Measurements from ENCODE around the gene CACNA1E.

DNA sequence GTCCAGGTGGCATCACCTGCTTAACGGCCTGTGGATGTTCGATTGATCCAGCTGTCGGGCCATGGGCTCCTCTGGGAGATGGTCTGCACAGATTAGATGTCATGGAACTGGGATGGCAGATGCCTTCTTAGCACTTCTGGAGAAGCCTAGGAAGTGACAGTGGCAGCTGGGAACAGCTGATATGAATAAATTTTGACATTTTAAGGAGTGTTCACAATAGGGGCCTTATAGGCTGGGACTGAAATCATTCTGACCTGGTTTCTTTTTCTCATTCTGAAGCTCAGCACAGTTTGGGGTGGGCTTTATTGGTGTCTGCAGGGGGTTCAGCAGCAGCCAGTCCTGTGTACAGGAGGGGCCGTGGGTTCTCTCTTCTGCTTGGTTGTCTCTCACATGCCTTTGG is 175.3 kb downstream of the CACNA1E start:
- TF ChIP-seq CTCF (IDR thresholded peaks at IDR 0.05), result no peak
- TF ChIP-seq POLR2A (IDR thresholded peaks at IDR 0.05), result no peak

Data from Peyer's patch (tissue), 4 donors.